Measurements from ENCODE around the gene CMTM3.
A peak's percentile ranks its signal among the peaks of the same experiment; 100 is the strongest.
"Not testable (repeated sequence)": the region's sequence is repeated elsewhere in the genome, so short reads cannot be mapped to it uniquely, and the experiment has no call there.

The CMTM3 gene

DNA sequence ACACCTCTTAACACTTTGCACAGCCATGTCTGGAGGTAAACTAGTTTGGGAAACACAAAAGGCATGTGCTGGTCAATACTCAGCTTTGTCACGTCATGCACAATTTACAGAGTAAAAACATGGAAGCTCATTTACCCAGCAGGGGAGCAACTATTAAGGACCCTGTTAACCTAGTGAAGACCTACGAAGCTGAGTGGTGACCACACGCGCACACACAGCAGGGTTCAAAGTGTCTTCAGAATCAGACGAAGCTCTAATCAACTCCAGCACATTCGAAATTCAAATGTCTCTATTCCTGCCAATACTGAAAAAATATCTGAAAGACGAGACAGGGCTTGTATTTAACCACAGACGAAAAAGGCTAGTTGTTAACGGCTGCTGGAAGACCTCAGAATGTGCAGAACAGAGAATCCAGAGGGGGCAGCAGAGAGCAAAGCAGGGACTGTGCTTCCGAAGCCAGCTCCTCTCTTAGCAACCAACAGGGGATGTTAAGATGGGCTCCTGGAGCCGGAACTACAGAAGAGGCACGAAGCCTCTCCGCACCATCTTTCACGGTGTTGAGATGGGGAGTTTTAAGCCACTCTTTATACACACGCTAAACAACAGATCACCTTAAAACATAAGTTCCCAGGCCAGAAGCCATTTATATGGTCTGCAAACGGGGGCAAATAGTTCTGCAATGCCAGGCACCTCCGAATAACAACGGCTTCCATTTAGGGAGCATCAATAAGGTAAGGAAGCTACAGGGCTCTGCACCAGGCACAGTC, 46.4 kb downstream of the CMTM3 start:
- H3K27me3 Mint-ChIP-seq: no peaks in the 10 kb centered on the region
- no peaks in the 10 kb centered on the region for H3K36me3 Mint-ChIP-seq (ENCODE audit: low read depth)
- DNase-seq (peak; percentile 83), ATAC-seq (peak; percentile 94)
- peaks cover 8% of the 10 kb centered on the region for H3K4me1 Mint-ChIP-seq
- peak overlapping the region; percentile 55 for H3K4me3 Mint-ChIP-seq
- no peak overlapping the region for H3K27ac Mint-ChIP-seq
- no peaks in the 10 kb centered on the region for H3K9me3 Mint-ChIP-seq

DNA sequence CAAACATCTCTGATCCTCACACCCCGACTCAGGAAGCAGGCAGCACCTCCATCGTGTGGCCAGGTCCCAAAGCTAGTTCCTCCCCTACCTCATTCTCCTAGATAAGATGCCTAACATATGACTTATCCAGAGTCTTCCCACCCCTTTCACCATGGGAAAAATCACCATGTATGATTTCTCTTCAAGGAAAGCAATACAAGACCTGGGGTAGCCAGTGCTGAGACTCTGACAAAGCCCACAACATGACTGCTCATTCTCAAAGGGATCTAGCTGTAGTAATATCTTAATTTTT, 46.9 kb downstream of the CMTM3 start:
- no peak for ATAC-seq
- Mint-ChIP-seq H3K27ac (no peak overlapping the region), H3K27me3 (peaks cover under 1% of the 10 kb centered on the region), H3K4me1 (peaks cover 8% of the 10 kb centered on the region), H3K4me3 (no peak overlapping the region), H3K36me3 (ENCODE audit: low read depth) (no peaks in the 10 kb centered on the region), H3K9me3 (no peaks in the 10 kb centered on the region)
- no peak for DNase-seq

GRCh38 chr16:66651965-66652364, 47.5 kb downstream of the CMTM3 start:
- DNase-seq (no peak), ATAC-seq (no peak)
- H3K36me3 Mint-ChIP-seq (ENCODE audit: low read depth): no peaks in the 10 kb centered on the region
- H3K4me3 Mint-ChIP-seq: no peak overlapping the region
- no peaks in the 10 kb centered on the region for H3K9me3 Mint-ChIP-seq
- H3K4me1 Mint-ChIP-seq: peaks cover 8% of the 10 kb centered on the region
- H3K27ac Mint-ChIP-seq: no peak overlapping the region
- peaks cover 5% of the 10 kb centered on the region for H3K27me3 Mint-ChIP-seq

- Mint-ChIP-seq H3K27me3 (peaks cover 5% of the 10 kb centered on the region), H3K9me3 (no peaks in the 10 kb centered on the region), H3K4me1 (peaks cover 8% of the 10 kb centered on the region), H3K4me3 (no peak overlapping the region), H3K27ac (no peak overlapping the region), H3K36me3 (ENCODE audit: low read depth) (no peaks in the 10 kb centered on the region)
- ATAC-seq: no peak
- no peak for DNase-seq
Measured at GRCh38 chr16:66652661-66653360, 48.3 kb downstream of the CMTM3 start.

DNA sequence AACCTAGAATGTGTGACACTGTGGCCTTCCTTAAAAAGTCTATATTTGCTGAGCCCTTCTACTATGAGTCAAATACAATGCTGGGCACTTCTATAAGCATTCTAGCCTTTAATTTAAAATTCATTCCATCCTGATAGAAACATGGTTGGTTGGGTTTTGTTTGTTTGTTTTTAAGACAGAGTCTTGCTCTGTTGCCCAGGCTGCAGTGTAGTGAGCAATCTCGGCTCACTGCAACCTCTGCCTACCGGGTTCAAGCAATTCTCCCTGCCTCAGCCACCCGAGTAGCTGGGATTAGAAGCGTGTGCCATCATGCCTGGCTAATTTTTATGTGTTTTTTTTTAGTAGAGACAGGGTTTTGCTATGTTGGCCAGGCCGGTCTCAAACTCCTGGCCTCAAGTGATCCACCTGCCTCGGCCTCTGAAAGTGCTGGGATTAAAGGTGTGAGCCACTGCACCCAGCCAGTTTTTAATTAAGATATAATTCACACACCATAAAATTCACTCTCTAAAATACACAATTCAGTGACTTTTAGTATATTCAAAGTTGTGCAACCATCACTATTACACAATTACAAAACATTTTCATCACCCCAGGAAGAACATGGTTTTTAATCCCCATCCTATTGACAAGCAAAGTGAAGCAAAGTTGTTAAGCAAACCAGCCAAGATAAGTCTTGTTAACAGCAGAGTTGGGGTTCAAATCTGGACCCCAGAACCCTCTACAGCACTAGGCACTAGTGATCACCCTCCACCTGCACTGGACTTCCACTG, 49.3 kb downstream of the CMTM3 start:
- H3K27ac Mint-ChIP-seq: no peak overlapping the region
- H3K36me3 Mint-ChIP-seq (ENCODE audit: low read depth): no peaks in the 10 kb centered on the region
- ATAC-seq (no peak), DNase-seq (no peak)
- peaks cover 8% of the 10 kb centered on the region for H3K4me1 Mint-ChIP-seq
- H3K9me3 Mint-ChIP-seq: no peaks in the 10 kb centered on the region
- H3K4me3 Mint-ChIP-seq: no peak overlapping the region
- peaks cover 5% of the 10 kb centered on the region for H3K27me3 Mint-ChIP-seq

DNA sequence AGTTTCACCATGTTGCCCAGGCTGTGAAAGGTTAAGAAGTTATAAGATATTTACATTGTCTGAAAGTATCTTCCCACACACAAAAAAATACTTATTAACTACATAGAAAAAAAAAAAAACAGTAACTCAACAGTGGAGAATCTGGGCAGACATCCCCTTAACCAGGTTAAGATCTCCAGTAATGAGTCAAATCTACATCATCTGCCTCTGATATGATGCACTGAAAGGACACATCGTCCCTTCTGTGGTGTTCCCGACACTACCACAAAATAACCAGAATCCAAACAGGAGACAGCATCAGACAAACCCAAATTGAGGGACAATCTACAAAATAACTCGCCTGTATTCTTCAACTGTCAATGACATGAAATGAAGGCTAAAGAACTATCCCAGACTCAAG, 52.0 kb downstream of the CMTM3 start:
- Mint-ChIP-seq H3K27me3 (peaks cover 9% of the 10 kb centered on the region), H3K9me3 (no peaks in the 10 kb centered on the region), H3K27ac (no peak overlapping the region), H3K36me3 (ENCODE audit: low read depth) (no peaks in the 10 kb centered on the region), H3K4me3 (no peak overlapping the region), H3K4me1 (peaks cover 2% of the 10 kb centered on the region)
- ATAC-seq: no peak
- no peak for DNase-seq

- ATAC-seq (no peak), DNase-seq (no peak)
- H3K27me3 Mint-ChIP-seq: peaks cover 9% of the 10 kb centered on the region
- H3K4me3 Mint-ChIP-seq: no peak overlapping the region
- H3K27ac Mint-ChIP-seq: no peak overlapping the region
- H3K9me3 Mint-ChIP-seq: no peaks in the 10 kb centered on the region
- H3K36me3 Mint-ChIP-seq (ENCODE audit: low read depth): no peaks in the 10 kb centered on the region
- H3K4me1 Mint-ChIP-seq: peaks cover 2% of the 10 kb centered on the region
Measured at GRCh38 chr16:66658143-66658859, 53.8 kb downstream of the CMTM3 start.

- no peak overlapping the region for H3K4me3 Mint-ChIP-seq
- ATAC-seq: no peak
- no peaks in the 10 kb centered on the region for H3K36me3 Mint-ChIP-seq (ENCODE audit: low read depth)
- peaks cover 9% of the 10 kb centered on the region for H3K27me3 Mint-ChIP-seq
- no peaks in the 10 kb centered on the region for H3K9me3 Mint-ChIP-seq
- H3K27ac Mint-ChIP-seq: no peak overlapping the region
- H3K4me1 Mint-ChIP-seq: peaks cover 2% of the 10 kb centered on the region
- DNase-seq: no peak
Measured at GRCh38 chr16:66658860-66659190, 54.3 kb downstream of the CMTM3 start.

DNA sequence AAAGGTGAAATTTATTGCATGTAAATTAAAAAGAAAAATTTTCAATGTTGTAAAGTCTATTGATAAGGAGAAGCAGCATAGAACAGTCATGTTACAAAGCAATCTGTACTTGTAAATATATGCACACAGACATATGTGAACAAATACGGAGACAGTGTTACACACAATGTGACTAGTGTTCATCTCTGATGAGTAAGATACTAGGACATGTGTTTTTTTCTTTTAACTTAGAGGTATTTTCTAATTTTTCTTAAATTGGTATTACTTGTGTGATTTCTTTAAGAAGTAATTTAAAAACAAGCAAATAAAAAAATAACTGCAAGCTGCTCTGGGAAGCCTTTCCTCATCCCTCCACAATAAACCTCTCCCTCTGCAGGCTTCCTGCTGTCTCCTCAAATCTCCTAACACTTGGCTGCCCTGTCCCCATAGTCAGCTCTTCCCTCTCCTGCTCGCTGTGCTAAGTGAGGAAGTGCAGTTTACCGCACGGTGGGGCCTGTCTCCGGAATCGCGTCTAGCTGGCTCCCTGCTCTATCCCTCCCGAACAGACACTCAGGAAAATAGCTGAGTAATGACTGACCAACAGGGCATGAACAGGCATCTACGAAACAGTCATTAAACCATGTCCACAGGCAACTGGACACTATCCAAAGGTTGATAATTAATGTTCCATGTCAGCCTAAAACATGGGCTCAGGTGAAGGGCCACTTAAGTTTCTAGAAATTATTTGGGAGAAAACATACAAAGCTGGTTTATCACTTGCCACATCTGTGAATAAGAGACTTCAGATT, 56.1 kb downstream of the CMTM3 start:
- Mint-ChIP-seq H3K9me3 (no peaks in the 10 kb centered on the region), H3K4me3 (no peak overlapping the region), H3K4me1 (peaks cover 2% of the 10 kb centered on the region), H3K36me3 (ENCODE audit: low read depth) (no peaks in the 10 kb centered on the region), H3K27ac (no peak overlapping the region), H3K27me3 (peaks cover 10% of the 10 kb centered on the region)
- no peak for DNase-seq
- no peak for ATAC-seq

DNA sequence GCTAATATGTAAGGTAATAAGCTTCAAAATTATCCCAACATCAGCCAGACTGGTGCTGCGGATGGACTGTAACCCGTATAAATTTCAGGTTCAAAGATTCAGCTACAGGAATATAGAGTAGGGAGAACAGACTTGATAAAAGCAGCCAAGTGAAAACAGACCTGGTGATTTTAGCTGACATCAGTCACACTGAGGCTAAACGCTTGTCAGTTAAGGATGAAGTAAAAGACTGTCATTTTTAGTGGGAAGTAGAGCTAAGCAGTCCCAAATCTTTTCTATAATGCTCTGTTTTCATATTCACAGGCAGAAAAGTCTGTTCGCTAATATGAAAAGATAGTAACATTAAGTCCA, 56.7 kb downstream of the CMTM3 start:
- no peak overlapping the region for H3K27ac Mint-ChIP-seq
- H3K9me3 Mint-ChIP-seq: no peaks in the 10 kb centered on the region
- H3K4me1 Mint-ChIP-seq: peaks cover 2% of the 10 kb centered on the region
- DNase-seq (no peak), ATAC-seq (no peak)
- no peak overlapping the region for H3K4me3 Mint-ChIP-seq
- H3K36me3 Mint-ChIP-seq (ENCODE audit: low read depth): no peaks in the 10 kb centered on the region
- H3K27me3 Mint-ChIP-seq: peaks cover 10% of the 10 kb centered on the region

DNA sequence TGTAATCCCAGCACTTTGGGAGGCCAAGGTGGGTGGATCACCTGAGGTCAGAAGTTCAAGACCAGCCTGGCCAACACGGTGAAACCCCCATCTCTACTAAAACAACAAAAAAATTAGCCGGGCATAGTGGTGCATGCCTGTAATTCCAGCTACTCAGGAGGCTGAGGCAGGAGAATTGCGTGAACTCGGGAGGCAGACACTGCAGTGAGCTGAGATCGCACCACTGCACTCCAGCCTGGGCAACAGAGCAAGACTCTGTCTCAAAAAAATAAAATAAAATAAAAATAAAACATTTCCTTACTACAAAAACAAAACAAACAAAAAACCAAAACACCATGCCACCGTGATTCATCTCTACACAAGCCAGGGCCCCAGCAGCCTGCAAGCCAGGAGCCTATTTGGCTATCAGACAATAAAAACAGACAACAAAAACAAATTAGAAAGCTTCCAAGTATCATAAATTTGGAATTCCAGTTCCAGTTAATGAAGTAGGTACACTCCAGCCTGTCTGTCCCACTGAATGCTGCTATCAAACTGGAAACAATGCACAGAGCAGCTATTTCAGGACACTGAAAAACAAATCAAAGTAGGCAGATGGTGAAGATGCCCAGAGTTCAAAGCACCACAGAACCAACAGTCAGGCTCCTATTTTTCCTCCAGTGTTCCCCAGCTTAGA, 57.3 kb downstream of the CMTM3 start:
- DNase-seq, H3K4me1 Mint-ChIP-seq, H3K27ac Mint-ChIP-seq: not testable (repeated sequence)

GRCh38 chr16:66662445-66663194, 58.1 kb downstream of the CMTM3 start:
- H3K9me3 Mint-ChIP-seq: no peaks in the 10 kb centered on the region
- no peak overlapping the region for H3K27ac Mint-ChIP-seq
- H3K4me1 Mint-ChIP-seq: peaks cover 2% of the 10 kb centered on the region
- ATAC-seq: no peak
- H3K36me3 Mint-ChIP-seq (ENCODE audit: low read depth): no peaks in the 10 kb centered on the region
- peaks cover 6% of the 10 kb centered on the region for H3K27me3 Mint-ChIP-seq
- DNase-seq: no peak
- H3K4me3 Mint-ChIP-seq: no peak overlapping the region

More for the DNA sequence above, 57.3 kb downstream of the CMTM3 start:
- not testable (repeated sequence) for ATAC-seq; H3K36me3 Mint-ChIP-seq (ENCODE audit: low read depth); H3K9me3 Mint-ChIP-seq; H3K27me3 Mint-ChIP-seq; H3K4me3 Mint-ChIP-seq

Data from activated naive CD8-positive, alpha-beta T cell treated with anti-CD3 and anti-CD28 coated beads, Interleukin-2, amount 50 U/mL, for 24 hours (primary cell).